Thyroid gland (tissue), 4 donors: Measurements from ENCODE around the gene PCP2. TPM values are rescaled to one million over a fixed set of nuclear protein-coding genes. Genes with fewer than 3 reads are reported as not detected.

Source experiments
- DNase-seq, 2 donors: peaks; one replicate each; pipeline ENCODE4 v3.0.0-alpha.2; 2019
- H3K27ac ChIP-seq, 3 donors: fragments of 200-600 bp; sonication (generic); 1 replicate in 2 of 3; 2 replicates in 1 of 3; pipeline ENCODE4 v1.5.1; 2016 to 2019; ENCODE audit warnings: mild to moderate bottlenecking in 1 of 3, moderate library complexity in 1 of 3
- H3K27me3 ChIP-seq: fragments of 200-600 bp; sonication (generic); one replicate; pipeline ENCODE4 v1.5.1; 2019
- H3K36me3 ChIP-seq, 2 donors: fragments of 200-600 bp; sonication (generic); one replicate each; pipeline ENCODE4 v1.5.1; 2016 to 2019
- H3K4me1 ChIP-seq, 2 donors: fragments of 200-600 bp; sonication (generic); one replicate each; pipeline ENCODE4 v1.5.1; 2017 to 2019
- H3K4me3 ChIP-seq, 3 donors: fragments of 200-600 bp; sonication (generic); replicated peaks in 1 of 3; 1 replicate in 2 of 3; 2 replicates in 1 of 3; pipeline ENCODE4 v1.5.1; 2016; ENCODE audit warnings: mild to moderate bottlenecking in 1 of 3
- H3K9me3 ChIP-seq: fragments of 200-600 bp; sonication (generic); one replicate; pipeline ENCODE4 v1.5.1; 2017
- POLR2A ChIP-seq, 2 donors: fragments of 450-650 bp; IDR thresholded peaks; one replicate each; pipeline ENCODE4 v1.6.1; 2017; ENCODE audit warnings: antibody characterized with exemption in 2 of 2, mild to moderate bottlenecking in 2 of 2, moderate library complexity in 1 of 2
- WGBS, 2 donors: methylation state at CpG; one replicate each; pipeline ENCODE4 v1.1.5; 2017; 5-methylcytosine and 5-hydroxymethylcytosine counted together
- intact Hi-C: fragments of 100-400 bp; cut with DNase I; formaldehyde crosslinking; loops from one replicate; pipeline ENCODE4 v1.15.1; 2023
- total RNA-seq, 4 donors: library from RNA; depleted of rRNA; stranded (reverse); fragments of >200 nt; gene quantifications; one replicate each; pipeline ENCODE4 v1.2.3, GENCODE V29; 2016
- TF ChIP-seq, protein P1 (sequence below), 6 experiments: fragments of 200-600 bp in 3 of 6; fragments of 450-650 bp in 3 of 6; sonication (generic) in 3 of 6; IDR thresholded peaks; one replicate each; pipeline ENCODE4 v1.5.1; 2016 to 2019; ENCODE audit warnings: antibody characterized with exemption in 6 of 6, mild to moderate bottlenecking in 2 of 6, inconsistent platforms in 1 of 6, moderate library complexity in 1 of 6

PCP2 gene
- total RNA-seq, 4 donors from 2014 or later = 1.1 to 1.3 TPM; not detected in 2

DNA sequence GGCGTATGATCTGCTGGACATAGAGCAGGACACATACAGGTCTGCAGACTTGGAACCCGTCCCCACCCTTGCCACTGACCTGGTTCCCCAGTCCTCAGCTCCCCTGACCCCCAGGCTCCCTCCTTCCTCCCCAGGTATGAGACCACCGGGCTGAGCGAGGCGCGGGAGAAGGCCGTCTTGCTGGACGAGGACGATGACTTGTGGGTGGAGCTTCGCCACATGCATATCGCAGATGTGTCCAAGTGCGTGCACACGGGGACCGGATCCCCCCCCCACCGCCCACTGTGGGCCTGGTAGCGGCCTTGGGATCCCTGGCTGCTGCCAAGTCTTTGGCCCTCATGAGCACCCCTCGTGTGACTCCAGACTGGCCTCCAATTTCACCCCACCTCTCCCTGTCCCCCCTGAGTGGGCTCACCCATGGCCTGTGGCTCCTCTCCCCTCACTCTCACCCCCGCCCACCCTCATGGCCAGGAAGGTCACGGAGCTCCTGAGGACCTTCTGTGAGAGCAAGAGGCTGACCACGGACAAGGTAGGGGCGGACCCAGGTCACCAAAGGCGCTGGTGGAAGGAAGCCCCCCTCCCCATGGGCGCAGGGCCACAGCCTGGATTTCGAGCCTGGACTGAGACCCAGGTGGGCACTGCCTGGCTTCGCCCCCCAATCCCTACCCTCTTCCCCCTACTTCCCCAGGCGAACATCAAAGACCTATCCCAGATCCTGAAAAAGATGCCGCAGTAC, 8.9 kb upstream of the PCP2 start:
- intact Hi-C loops = no loop called here
- TF ChIP-seq, protein P1, sequence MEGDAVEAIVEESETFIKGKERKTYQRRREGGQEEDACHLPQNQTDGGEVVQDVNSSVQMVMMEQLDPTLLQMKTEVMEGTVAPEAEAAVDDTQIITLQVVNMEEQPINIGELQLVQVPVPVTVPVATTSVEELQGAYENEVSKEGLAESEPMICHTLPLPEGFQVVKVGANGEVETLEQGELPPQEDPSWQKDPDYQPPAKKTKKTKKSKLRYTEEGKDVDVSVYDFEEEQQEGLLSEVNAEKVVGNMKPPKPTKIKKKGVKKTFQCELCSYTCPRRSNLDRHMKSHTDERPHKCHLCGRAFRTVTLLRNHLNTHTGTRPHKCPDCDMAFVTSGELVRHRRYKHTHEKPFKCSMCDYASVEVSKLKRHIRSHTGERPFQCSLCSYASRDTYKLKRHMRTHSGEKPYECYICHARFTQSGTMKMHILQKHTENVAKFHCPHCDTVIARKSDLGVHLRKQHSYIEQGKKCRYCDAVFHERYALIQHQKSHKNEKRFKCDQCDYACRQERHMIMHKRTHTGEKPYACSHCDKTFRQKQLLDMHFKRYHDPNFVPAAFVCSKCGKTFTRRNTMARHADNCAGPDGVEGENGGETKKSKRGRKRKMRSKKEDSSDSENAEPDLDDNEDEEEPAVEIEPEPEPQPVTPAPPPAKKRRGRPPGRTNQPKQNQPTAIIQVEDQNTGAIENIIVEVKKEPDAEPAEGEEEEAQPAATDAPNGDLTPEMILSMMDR (IDR thresholded peaks at IDR 0.05) = no peak
- no peak for TF ChIP-seq POLR2A (IDR thresholded peaks at IDR 0.05)
- Histone ChIP-seq H3K4me3 (no peak overlapping the region), H3K27me3 (no peaks in the 10 kb centered on the region), H3K27ac (no peak overlapping the region), H3K4me1 (no peaks in the 10 kb centered on the region), H3K9me3 (no peaks in the 10 kb centered on the region), H3K36me3 (no peaks in the 10 kb centered on the region)
- WGBS, 2 donors = 90 to 92% methylated on average over 16 to 26 of the region's 27 CpGs
- no peak for DNase-seq

DNA sequence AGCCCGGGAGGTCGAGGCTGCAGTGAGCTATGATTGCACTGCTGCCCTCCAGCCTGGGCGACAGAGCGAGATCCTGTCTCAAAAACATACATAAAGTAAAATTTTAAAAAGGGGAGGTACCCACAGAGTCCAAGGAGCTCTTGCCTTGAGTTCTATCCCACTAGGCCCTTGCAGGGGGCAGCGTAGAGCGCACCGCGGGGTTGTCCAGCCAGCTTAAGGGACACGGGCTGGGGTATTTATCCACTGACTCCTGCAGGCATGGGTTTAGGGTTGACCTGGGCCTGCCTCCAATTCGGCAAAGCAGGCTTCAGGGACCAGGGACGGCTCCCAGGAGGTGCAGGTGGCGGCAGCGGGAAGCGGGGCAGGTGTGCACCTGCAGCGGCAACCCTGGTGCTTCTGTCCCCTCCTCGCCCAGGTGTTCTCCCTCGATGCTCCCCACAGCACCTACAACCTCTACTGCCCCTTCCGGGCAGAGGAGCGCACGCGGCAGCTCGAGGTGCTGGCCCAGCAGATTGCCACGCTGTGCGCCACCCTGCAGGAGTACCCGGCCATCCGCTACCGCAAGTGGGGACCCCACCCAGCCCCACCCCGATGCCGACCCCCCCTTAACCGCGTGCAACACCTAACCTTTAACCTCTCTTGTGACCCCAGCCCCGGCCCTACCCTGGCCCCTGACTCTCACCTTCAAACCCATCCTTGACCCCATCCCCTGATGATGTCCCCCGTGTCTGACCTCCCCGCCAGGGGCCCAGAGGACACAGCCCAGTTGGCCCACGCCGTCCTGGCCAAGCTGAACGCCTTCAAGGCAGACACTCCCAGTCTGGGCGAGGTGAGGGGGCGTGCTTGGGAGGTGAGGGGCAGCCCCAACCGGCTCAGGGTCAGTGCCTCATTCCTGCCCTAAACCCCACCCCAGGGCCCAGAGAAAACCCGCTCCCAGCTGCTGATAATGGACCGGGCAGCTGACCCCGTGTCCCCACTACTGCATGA, 8.1 kb upstream of the PCP2 start:
- Histone ChIP-seq H3K4me3 (no peak overlapping the region), H3K9me3 (no peaks in the 10 kb centered on the region), H3K36me3 (no peaks in the 10 kb centered on the region), H3K27ac (no peak overlapping the region), H3K4me1 (peaks cover 2% of the 10 kb centered on the region in 2 donors), H3K27me3 (no peaks in the 10 kb centered on the region)
- TF ChIP-seq, protein P1 (IDR thresholded peaks at IDR 0.05) = no peak
- no peak for TF ChIP-seq POLR2A (IDR thresholded peaks at IDR 0.05)
- no peak for DNase-seq
- WGBS, 2 donors = 86 to 92% methylated on average over 29 to 34 of the region's 43 CpGs
- intact Hi-C loops = no loop called here

DNA sequence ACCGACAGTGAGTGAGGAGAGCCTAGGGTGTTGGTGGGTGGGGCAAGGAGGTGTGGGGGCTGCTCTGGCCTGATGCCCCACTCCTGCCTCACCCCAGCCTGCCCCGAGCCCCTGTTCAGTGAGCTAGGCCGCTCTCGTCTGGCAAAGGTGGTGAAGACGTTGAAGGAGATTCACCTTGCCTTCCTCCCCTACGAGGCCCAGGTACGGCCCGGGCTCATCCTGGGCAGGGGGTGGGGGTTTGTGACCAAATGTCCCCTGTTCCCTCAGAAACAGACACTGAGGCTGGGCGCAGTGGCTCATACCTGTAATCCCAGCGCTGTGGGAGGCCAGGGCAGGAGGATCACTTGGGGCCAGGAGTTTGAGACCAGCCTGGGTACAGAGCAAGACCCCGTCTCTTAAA, 7.3 kb upstream of the PCP2 start:
- Histone ChIP-seq H3K4me1 (peaks cover 4 to 10% of the 10 kb centered on the region in 2 donors), H3K9me3 (no peaks in the 10 kb centered on the region), H3K27ac (no peak overlapping the region), H3K27me3 (no peaks in the 10 kb centered on the region), H3K36me3 (no peaks in the 10 kb centered on the region), H3K4me3 (no peak overlapping the region)
- no peak for DNase-seq
- 88 to 89% methylated on average over 4 to 6 of the region's 11 CpGs for WGBS, 2 donors
- intact Hi-C loops = no loop called here
- TF ChIP-seq, protein P1 (IDR thresholded peaks at IDR 0.05) = no peak
- TF ChIP-seq POLR2A (IDR thresholded peaks at IDR 0.05) = no peak

DNA sequence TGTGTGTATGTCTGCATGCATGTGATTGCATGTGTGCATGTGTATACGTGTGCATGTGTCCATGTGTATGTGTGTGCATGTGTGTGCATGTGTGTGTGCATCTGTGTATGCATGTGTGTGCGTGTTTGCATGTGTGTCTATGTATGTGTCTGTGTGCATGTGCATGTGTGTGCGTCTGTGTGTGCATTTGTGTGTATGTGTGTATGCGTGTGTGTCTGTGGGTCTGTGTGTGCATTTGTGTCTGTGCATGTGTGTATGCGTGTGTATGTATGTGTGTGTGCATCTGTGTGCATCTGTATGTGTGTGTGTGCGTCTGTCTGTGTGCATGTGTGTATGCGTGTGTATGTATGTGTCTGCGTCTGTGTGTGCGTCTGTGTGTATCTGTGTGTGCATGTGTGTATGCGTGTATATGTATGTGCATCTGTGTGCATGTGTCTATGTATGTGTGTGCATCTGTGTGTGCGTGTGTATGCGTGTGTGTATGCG, 6.4 kb upstream of the PCP2 start:
- no peaks in the 10 kb centered on the region for H3K36me3 ChIP-seq
- no peak overlapping the region for H3K4me3 ChIP-seq
- intact Hi-C loops = loop anchor here (5.0 kb wide), 1 partner anchor 42 kb away; the partner anchor contains the start of gene TRAPPC5
- WGBS, 2 donors = 94 to 95% methylated on average over 13 of the region's 13 CpGs
- peaks cover 4 to 15% of the 10 kb centered on the region in 2 donors for H3K4me1 ChIP-seq
- no peak overlapping the region for H3K27ac ChIP-seq
- TF ChIP-seq, protein P1 (IDR thresholded peaks at IDR 0.05) = no peak
- no peak for TF ChIP-seq POLR2A (IDR thresholded peaks at IDR 0.05)
- H3K27me3 ChIP-seq = no peaks in the 10 kb centered on the region
- DNase-seq = no peak
- H3K9me3 ChIP-seq = no peaks in the 10 kb centered on the region
